K562 (cell line): ENCODE results near the gene ALG8. TPM values are rescaled to one million over a fixed set of nuclear protein-coding genes. Genes with fewer than 3 reads are reported as not detected.
A peak's percentile ranks its signal among the peaks of the same experiment; 100 is the strongest.

ENCODE experiments used
- ADNP ChIP-seq: fragments of 200-800 bp; sonication (Bioruptor generic); IDR thresholded peaks from 2 replicates; pipeline ENCODE4 v1.6.1; 2016; ENCODE audit warnings: missing genetic modification characterization, missing compliant biosample characterization
- BHLHE40 ChIP-seq: IDR thresholded peaks from 2 replicates; pipeline ENCODE4 v1.6.1; 2011; ENCODE audit warnings: low read length, improper control_type of control experiment
- FOSL1 ChIP-seq: fragments of 200-800 bp; sonication (Bioruptor generic); conservative IDR thresholded peaks from 2 replicates; pipeline ENCODE4 v1.6.1; 2016; ENCODE audit warnings: missing genetic modification characterization, missing compliant biosample characterization
- FOXO4 ChIP-seq: fragments of 450-650 bp; formaldehyde crosslinking; IDR thresholded peaks from 2 replicates; pipeline ENCODE4 v1.4.0; 2020; ENCODE audit warnings: mild to moderate bottlenecking, moderate library complexity
- HEY1 ChIP-seq: fragments of 250-450 bp; sonication (Bioruptor Pico); IDR thresholded peaks from 2 replicates; pipeline ENCODE4 v1.5.0; 2020; ENCODE audit warnings: mild to moderate bottlenecking, moderate library complexity, borderline replicate concordance
- IFI16 ChIP-seq: fragments of 250-450 bp; sonication (Bioruptor Pico); IDR thresholded peaks from 2 replicates; pipeline ENCODE4 v2.1.2; 2022; ENCODE audit warnings: mild to moderate bottlenecking, inconsistent platforms
- MYBL2 ChIP-seq, 2 experiments: fragments of 450-650 bp in 1 of 2; sonication (generic) in 1 of 2; formaldehyde crosslinking in 1 of 2; IDR thresholded peaks; 2 replicates each; pipeline versions ENCODE4 v1.6.1 to v1.8.1; 2017 to 2022; ENCODE audit warnings: borderline replicate concordance in 1 of 2, inconsistent platforms in 1 of 2, low read depth in 1 of 2, mild to moderate bottlenecking in 1 of 2, missing genetic modification reagents in 1 of 2, moderate library complexity in 1 of 2
- MYNN ChIP-seq, 2 experiments: sonication (generic); formaldehyde crosslinking in 1 of 2; IDR thresholded peaks; 2 replicates each; pipeline versions ENCODE4 v1.5.0 to v1.6.1; 2016 to 2020; ENCODE audit warnings: antibody characterized with exemption in 1 of 2, missing genetic modification reagents in 1 of 2
- PHF21A ChIP-seq: fragments of 450-650 bp; IDR thresholded peaks from 2 replicates; pipeline ENCODE4 v1.6.1; 2017; ENCODE audit warnings: low read depth, borderline replicate concordance
- PML ChIP-seq: IDR thresholded peaks from 2 replicates; pipeline ENCODE4 v1.6.1; 2012; ENCODE audit warnings: low read length, inconsistent platforms
- POLR3G ChIP-seq: IDR thresholded peaks from 2 replicates; pipeline ENCODE4 v1.6.1; 2011; ENCODE audit not compliant: insufficient read length, insufficient replicate concordance; ENCODE audit errors: extremely low read depth
- PYGO2 ChIP-seq: fragments of 450-650 bp; IDR thresholded peaks from 2 replicates; pipeline ENCODE4 v1.6.1; 2016; ENCODE audit warnings: mild to moderate bottlenecking, missing genetic modification characterization, moderate library complexity, missing compliant biosample characterization
- SMARCA4 ChIP-seq: fragments of 450-650 bp; IDR thresholded peaks from 2 replicates; pipeline ENCODE4 v1.6.1; 2016
- TCF15 ChIP-seq: fragments of 250-450 bp; sonication (Bioruptor Pico); IDR thresholded peaks from 2 replicates; pipeline ENCODE4 v1.8.0; 2022; ENCODE audit warnings: moderate library complexity, mild to moderate bottlenecking, inconsistent platforms
- ZFP91 ChIP-seq: sonication (generic); formaldehyde crosslinking; IDR thresholded peaks from 2 replicates; pipeline ENCODE4 v1.8.0; 2022; ENCODE audit warnings: mild to moderate bottlenecking, missing genetic modification reagents
- ZNF23 ChIP-seq: fragments of 250-450 bp; sonication (Bioruptor Pico); IDR thresholded peaks from 2 replicates; pipeline ENCODE4 v1.4.0; 2020; ENCODE audit warnings: mild to moderate bottlenecking
- ZNF830 ChIP-seq: fragments of 250-450 bp; sonication (Bioruptor Pico); IDR thresholded peaks from 2 replicates; pipeline ENCODE4 v1.5.0; 2021; ENCODE audit warnings: mild to moderate bottlenecking
- polyA plus RNA-seq, 8 experiments: library from polyadenylated mRNA; depleted of rRNA in 4 of 8; stranded (reverse) in 5 of 8; unstranded in 3 of 8; fragments of >200 nt; fragmentation: Nextera tagmentation in 2 of 8; fragmentation: Illumina TruSeq in 1 of 8; extraction: Ambion mirVana in 2 of 8; extraction: Trizol in 1 of 8; gene quantifications; 2 replicates each; pipeline versions ENCODE4 v1.2.1 to v1.2.3, GENCODE V29; 2011 to 2014; ENCODE audit warnings: inconsistent platforms in 1 of 8, missing spikeins in 1 of 8
- total RNA-seq, 7 experiments: library from RNA; depleted of rRNA in 6 of 7; stranded (reverse); fragments of >200 nt in 6 of 7; fragmentation: Illumina TruSeq in 2 of 7; extraction: Trizol in 2 of 7; gene quantifications; 2 replicates each; pipeline versions ENCODE4 v1.2.1 to v1.2.3, GENCODE V29; 2011 to 2021; ENCODE audit warnings: low replicate concordance in 1 of 7
- TF ChIP-seq, protein P1 (sequence below), 2 experiments: fragments of 450-650 bp; IDR thresholded peaks; 2 replicates each; pipeline ENCODE4 v1.6.1; 2018; ENCODE audit warnings: mild to moderate bottlenecking in 2 of 2, low read depth in 1 of 2; ENCODE audit not compliant: partially characterized antibody in 2 of 2

Gene ALG8
- total and polyA plus RNA-seq, 9 of the 15 experiments (the other 6 are each of a cell fraction or from before 2014, with no cell fraction given) = 59.3 to 189 (median 106) TPM

GRCh38 chr11:78139422-78140391 is at the start of gene ALG8 (continued):
- TF ChIP-seq, protein P1, sequence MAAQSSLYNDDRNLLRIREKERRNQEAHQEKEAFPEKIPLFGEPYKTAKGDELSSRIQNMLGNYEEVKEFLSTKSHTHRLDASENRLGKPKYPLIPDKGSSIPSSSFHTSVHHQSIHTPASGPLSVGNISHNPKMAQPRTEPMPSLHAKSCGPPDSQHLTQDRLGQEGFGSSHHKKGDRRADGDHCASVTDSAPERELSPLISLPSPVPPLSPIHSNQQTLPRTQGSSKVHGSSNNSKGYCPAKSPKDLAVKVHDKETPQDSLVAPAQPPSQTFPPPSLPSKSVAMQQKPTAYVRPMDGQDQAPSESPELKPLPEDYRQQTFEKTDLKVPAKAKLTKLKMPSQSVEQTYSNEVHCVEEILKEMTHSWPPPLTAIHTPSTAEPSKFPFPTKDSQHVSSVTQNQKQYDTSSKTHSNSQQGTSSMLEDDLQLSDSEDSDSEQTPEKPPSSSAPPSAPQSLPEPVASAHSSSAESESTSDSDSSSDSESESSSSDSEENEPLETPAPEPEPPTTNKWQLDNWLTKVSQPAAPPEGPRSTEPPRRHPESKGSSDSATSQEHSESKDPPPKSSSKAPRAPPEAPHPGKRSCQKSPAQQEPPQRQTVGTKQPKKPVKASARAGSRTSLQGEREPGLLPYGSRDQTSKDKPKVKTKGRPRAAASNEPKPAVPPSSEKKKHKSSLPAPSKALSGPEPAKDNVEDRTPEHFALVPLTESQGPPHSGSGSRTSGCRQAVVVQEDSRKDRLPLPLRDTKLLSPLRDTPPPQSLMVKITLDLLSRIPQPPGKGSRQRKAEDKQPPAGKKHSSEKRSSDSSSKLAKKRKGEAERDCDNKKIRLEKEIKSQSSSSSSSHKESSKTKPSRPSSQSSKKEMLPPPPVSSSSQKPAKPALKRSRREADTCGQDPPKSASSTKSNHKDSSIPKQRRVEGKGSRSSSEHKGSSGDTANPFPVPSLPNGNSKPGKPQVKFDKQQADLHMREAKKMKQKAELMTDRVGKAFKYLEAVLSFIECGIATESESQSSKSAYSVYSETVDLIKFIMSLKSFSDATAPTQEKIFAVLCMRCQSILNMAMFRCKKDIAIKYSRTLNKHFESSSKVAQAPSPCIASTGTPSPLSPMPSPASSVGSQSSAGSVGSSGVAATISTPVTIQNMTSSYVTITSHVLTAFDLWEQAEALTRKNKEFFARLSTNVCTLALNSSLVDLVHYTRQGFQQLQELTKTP (IDR thresholded peaks at IDR 0.05; ENCODE audit: low read depth in 1 of 2, partially characterized antibody in 2 of 2) = no peak
- TF ChIP-seq MYBL2 (IDR thresholded peaks at IDR 0.05; ENCODE audit: low read depth) (peak; percentile 78), MYBL2 (CRISPR knock-in tag; IDR thresholded peaks at IDR 0.05; ENCODE audit: borderline replicate concordance) (no peak), ZFP91 (CRISPR knock-in tag) (no peak), FOXO4 (CRISPR knock-in tag) (no peak), BHLHE40 (peak; percentile 70), TCF15 (CRISPR knock-in tag) (no peak), ADNP (tag) (no peak), SMARCA4 (peak; percentile 67), ZNF23 (no peak), POLR3G (no peak), FOSL1 (tag) (no peak; the same call in 1 of the 2 replicates), HEY1 (CRISPR knock-in tag) (no peak), ZNF830 (CRISPR knock-in tag) (no peak), PML (peak; percentile 42; the same call in 1 of the 2 replicates), PHF21A (no peak), MYNN (IDR thresholded peaks at IDR 0.05) (no peak; the same call in 1 of the 2 replicates), MYNN (CRISPR knock-in tag; IDR thresholded peaks at IDR 0.05) (no peak), IFI16 (CRISPR knock-in tag) (no peak), PYGO2 (tag) (no peak)
